COLO668 (cell line): ENCODE data around the gene ZNF554.

Experiments
- DNase-seq: peaks from one replicate; lab custom pipeline; 2025; ENCODE audit not compliant: unreplicated experiment; lab: John Stamatoyannopoulos, UW

Gene ZNF554

DNA sequence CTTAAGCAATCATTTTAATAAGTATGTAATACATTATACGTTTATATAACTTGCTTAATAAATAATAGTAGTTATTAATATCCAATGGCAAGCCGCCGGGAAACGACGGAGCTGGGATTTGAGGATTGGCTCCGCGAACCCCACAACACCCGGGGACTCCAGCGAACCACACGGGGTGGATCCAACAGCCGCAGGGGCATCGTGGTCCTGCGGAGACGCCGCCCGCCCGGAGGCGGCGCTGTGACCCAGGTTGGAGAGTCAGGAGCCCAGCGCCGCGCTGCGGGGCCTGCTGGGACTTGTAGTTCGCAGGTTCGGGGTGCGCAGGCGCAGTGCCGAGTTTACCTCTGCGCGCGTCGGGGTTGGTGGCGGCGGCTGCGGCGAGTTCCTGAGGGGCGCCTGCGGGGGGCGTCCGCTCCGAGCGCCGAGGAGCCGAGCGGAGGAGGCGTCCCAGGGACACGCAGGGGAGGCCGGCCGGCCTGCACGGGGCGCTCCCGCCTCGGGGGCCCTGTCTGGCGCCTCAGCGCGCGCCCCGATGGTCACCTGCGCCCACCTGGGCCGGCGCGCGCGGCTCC lies at the start of gene ZNF554:
TSS of gene ZNF554 (plus strand) at position 329 of the 572 bp plus-strand sequence. CDS start at position 533, 204 bp downstream.
- peak; percentile 97 for DNase-seq

DNA sequence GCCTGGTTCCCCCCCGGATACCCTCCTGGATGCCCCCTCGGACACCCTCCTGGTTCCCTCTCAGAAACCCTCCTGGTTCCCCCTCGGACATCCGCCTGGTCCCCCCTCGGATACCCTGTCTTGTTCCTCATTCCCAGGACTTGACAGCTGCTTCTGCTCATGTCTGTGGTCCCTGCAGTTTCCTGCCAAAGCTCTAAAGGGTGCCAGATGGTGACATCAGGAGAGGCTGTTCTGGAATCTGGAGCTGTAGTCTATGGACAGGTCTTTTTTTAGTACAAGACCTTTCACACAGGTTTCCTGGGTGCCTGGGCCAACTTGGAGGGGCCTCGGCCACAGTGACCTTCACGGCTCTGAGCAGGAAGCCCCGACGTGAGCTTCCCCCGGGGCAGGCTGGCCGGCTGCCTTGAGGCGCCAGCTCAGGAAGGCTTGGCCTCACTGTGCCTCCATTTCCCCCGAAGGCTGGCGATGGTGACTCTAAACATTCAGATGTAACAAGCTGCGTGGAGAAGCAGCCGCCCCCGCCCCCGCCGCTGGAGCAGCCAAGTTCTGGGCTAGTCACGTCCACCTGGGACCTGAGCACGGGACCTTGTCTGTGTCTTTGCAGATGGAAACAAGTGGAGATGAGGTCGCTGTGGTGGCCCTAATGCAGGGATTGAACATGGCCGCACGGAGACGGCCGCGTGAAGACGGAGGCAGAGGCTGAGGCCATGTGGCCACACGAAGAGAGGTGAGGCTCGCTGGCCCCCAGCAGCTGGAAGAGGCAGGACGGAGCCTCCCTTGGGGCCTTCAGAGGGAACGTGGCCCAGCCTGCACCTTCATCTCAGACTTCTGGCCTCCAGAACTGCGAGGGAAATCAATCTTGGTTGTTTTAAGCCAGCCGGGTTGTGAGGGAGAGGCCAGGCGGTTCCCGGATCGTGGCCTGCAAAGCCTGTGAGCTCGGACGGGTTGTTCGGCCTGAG lies 49.3 kb upstream of the ZNF554 start:
- no peak for DNase-seq

DNA sequence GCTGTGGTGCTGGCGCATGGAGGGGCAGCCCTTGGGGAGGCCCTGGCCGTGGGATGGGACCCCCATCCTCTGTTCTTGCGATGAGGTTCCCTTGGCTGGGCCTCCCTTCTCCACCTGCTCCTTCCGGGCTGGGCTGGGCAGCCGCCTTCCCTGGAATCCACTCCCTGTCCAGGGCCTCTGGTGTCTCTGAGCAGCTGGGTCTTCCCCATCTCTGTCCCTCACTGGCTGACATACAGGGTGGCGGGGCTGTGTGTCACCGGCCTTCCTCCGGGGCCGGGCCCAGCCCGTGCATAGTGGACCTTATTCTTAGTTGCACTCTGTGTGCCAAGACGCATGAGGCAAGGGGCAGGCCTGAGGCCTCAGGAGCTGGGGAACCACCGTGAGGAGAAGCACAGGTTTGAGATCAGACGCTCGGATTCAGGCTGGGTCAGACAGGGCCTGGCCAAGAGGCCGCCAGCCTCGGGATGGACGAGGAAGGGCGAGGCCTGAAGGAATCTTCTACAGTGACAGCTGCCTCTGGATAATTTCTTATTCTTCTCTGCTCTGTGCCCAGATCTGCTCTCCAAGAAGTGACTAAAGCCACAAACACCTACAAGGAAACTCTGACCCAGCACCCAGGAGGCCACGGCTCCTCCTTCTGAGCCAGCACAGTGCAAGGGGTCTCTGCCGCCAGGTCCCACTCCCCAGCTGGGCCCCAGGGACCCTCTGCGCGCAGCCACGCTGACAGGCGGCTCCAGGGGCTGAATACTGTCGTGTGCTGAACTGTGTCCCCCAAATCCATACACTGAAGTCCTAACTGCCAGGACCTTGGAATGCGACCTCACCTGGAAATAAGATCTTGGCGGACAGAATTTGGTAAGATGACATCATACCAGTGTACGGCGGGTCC lies 47.6 kb upstream of the ZNF554 start:
- no peak for DNase-seq

DNA sequence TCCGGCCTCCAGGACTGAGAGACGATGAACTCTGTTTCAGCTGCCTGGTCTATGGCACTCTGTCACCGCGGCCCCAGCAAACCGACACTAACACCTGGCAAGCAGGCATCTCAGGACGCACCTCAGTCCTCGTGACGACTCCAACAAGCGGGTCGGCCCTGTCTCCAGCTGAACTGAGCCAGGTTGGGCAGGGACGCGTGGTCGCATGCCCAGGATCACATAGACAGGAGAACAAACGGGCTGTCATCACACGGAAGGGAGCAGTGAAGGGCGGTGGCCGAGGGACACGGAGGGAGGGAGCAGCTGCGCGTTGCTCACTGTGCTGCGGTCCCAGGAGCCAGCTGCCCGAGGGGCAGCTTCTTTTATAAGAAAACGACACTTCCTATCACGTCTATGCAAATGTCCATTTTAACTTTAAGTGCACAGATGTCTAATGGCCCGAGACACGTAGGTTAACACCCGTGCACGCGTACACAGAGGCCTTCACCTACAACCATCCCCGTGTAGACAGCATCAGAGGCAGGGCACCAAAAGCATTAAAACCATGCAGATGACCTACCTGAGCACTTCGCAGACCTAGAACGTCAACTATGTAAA lies 45.5 kb upstream of the ZNF554 start:
- DNase-seq = no peak

DNA sequence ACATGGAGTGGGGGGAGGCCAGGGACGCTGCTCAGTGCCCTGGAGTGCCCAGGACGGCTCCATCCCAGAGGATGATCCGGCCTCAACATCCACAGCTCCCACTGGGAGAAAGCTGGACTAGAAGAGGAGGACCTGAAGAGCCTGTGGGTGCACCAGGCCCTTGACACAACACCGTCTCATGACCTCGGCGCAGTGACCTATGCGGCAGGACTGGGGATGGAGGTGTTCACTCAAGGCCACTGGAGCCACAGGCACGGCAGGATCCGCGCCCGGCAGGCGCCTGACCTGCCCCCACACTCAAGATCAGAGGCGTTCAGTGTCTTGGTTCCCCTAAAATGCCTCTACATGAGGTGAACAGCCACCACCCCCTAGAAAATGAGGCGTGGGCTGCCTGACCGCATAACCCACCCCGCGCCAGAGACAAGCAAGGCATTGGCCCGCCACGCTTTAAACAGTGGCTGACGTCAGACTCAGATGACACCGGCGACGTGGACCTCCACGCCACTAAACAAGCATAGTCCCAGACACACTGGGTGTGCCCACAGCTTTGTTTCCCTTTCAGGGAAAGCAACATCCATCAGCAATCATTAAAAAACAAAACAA lies 44.6 kb upstream of the ZNF554 start:
- DNase-seq = no peak

DNA sequence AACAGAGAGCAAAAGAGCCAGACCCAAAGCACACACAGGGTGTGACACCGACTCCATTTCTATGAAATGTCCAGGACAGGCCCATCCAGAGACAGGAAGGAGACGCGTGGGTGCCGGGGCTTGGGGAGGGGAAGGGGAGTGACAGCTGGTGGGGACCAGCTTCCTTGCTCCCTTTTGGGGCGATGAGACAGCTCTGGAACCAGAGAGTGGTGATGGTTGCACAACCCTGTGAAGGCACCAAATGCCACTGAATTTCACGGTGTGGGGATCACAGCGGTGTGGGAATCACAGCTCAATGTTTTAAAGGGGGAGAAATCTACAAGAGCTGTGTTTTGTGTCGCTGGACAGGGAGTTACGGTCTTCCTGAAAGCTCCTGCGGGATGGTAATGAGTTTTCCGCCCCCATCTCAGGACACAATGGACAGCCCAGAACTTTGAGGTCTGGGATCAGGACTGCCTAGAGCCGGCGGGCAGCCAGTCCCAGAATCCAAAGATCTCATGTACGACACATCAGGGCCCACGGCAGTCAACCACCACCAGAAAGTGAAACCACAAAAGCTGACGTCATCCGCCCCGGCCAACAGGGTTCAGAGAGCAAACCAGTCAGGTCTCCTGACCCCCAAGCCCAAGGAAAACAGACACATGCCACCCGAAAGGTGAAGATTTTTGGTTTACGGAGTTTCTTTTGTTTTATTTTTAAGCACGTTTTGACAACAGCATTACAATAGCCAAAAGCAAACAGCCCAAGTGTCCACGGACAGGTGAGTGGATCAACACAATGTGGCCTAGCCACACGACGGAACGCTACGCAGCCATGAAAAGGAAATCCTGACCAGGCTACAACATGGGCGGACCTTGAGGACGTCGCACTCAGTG lies 43.9 kb upstream of the ZNF554 start:
- no peak for DNase-seq

DNA sequence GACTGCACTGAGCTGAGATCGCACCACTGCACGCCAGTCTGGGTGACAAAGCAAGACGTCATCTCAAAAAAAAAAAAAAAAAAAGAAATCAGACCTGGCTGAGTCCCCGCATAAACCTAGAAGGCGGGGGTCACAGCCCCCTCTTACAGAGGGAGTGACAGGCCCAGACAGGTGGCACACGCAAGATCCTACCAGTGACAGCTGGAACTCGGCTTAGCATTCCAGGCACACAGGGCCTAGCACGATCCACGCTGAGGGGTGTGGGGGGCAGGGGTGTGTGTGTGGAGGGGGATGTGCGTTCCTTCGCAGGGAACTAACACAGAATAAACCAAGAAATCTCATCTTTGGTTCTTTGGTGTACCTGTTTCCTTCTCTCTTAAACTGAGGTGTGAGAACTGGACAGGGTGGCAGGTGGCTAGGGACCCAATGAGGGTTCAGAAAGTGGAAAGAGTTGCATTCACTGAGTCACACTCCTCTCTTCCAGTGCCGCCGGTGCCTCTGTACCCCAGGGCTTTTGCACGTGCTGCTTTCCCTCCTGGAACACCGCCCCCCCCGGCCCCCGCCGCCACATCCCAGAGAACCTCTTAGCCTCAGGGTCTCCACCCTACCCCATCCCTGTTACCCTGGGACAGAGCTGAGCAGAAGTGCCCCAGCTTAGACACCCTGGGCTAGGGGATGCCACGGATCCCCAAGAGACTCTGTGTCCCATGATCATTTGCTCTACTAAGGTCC lies 41.5 kb upstream of the ZNF554 start:
- DNase-seq = no peak

DNA sequence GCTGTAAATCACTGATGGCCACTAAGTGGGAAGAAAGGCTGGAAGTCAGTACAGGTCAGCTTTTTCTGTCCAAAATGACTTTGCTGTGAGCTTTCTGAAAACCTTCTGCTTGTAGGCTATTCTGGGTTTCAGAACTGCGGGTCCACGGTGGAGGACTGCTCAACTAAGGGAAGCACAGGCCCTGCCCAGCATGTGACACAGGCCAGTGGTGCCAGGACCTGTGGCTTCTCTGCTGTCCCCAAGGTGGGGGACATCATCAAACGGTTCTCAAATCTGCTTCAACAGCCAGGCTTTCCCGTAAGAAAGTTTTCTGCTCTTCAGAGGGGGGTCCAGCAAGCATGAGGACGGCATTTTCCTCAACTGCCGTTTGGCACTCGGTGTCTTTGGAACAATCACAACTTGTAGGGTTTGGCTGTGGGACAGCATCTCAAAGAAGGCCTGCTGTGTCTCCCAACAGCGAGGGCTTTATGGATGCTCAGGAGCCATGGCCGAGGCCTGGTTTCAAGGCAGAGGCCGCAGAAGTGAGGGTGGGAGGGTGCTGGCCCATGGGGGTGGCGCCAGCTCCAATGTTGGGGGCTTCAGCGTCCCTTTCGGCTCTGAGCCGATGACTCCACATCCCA lies 40.4 kb upstream of the ZNF554 start:
- no peak for DNase-seq

DNA sequence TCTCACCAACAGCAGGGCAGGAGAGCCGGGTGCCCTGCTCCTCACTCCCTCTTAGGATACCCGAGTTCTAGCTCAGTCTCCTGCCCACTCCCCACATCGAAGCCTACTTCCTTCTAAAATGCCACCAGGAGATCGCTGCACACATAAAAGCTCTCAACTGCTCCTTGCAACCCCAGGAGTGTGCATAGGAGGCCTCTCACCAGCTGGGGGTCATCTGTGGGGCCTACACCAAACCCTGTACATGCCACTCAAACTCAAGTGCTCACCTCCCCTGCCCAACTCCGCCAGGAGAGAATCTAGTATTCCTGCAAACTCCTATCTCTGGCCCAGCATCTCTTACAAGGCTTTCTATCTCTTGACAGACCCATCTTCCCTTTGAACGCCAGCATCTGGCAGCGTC lies 39.4 kb upstream of the ZNF554 start:
- DNase-seq = no peak

DNA sequence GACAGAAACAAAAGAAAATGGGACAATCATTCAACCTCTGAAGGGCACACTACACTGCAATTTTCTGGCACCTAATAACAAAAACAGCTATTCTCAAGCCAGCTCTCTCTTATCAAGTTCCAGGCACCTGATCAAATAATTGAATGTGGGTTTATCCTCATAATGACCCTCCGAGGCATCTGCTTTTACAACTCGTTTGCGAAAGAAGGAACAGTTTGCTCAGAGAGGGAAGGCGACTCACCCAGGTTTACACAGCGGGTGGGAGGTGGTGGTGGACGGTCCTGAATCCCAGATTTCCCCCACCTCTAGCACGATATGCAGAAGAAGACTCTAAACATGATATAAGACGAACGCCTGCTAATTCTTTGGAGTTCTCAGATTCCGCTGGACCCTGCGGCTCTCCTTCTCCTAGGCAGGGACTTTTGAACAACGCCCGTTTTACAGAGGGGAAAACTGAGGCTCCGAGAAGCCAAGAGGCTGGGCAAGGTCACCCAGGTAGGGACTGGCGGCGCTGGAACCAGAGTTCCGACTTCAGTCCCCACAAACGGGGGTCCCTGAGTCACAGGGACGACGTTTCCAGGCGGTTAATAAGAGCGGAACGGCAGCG lies 37.2 kb upstream of the ZNF554 start:
- peak; percentile 18 for DNase-seq

DNA sequence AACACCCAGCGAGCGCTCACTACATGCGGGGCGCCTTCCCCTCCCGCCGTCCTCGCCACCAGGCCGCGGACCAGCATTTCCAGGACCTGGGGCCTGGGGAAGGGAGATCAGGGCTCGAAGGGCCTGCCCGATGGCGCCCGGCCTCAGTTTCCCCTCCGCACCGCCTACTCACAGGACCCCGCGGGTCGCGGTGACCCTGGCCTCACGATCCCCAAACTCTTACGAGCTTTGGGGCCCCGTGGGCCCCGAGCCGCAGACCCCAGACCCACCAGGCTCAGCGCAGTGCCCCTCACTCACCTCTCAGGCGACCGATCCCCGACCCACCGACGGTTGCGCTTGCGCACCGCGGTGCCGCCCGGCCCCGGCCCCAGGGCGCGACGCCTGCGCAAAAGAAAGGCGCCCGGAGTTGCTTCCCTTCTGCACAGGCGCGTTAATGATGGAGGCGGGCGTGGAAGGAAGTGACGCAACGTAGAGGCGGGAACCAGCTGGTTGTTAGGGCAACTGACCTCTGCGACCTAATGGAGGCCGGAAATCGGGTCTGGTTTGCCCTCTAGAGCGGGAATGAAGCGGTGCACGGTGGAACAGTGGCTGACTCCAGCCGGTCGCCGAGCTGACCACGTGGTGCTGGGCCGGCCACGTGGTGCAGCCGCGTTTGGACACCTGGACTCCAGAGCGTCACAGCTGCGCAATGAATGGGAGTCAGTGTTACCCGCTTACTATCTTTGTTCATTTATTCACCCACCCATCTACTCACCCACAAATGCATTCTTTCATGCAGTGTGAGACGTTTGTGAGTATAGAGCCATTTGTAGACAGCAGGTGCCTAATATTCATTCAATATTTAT lies 36.5 kb upstream of the ZNF554 start, which contains the start of gene SGTA:
TSS of gene SGTA (minus strand) at position 338 of the 845 bp plus-strand sequence. CDS start 14,205 bp downstream, outside the sequence.
- DNase-seq = peak; percentile 97

DNA sequence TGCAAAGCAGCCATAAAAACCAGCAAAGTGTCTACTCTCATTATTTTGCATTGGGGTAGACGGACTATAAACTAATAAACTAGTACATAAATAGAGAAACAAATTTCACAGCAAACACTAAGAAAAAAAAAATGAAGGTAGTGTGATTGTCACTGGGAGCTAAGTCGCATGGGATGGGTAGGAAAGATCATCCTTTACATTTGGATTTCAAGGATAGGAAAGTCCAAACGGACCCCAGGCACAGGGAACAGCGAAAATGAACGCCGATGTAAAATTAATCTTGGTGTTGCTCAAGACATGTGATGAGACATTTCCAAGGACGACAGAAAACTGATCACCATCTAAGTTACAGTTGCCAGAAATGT lies 35.9 kb upstream of the ZNF554 start:
- no peak for DNase-seq

DNA sequence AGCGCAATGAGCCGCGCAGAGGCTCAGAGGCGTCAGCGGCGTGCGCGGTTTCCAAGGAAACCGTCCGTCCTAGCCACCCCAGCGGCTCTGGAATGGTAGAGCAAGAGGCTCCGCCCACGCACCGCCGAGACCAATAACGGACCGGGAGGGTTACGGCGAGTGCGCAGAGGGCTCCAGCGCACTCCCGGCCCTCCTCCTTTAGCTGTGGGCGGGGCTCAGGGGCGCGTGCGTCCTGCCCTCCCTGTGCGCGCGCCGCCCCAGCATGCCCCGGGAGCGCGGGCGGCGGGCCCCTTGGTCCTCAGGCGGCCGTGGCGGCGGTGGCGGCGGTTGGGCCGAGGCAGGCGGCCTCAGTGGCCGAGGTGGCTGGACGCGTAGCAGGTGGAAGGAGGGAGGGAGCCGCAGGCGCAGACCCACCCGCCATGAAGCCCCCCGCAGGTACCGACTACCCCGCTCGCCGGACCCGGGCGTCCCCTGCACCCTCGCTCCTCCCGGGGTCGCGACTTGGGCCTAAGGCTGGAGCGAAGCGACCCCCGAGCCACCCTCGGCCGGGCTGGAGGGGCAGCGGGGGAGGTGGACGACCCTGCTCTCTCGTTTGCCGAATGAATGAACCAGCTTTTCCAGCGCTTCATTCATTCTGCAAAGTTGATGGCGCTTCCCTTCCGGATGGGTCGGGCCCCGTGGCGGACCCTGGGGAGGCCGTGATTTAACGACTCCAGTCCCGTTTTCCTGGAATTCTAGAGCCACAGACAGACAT lies 34.2 kb upstream of the ZNF554 start, which contains the start of gene THOP1:
TSS of gene THOP1 (plus strand) at position 260 of the 754 bp plus-strand sequence. CDS start at position 420, 160 bp downstream.
- DNase-seq = peak; percentile 99

DNA sequence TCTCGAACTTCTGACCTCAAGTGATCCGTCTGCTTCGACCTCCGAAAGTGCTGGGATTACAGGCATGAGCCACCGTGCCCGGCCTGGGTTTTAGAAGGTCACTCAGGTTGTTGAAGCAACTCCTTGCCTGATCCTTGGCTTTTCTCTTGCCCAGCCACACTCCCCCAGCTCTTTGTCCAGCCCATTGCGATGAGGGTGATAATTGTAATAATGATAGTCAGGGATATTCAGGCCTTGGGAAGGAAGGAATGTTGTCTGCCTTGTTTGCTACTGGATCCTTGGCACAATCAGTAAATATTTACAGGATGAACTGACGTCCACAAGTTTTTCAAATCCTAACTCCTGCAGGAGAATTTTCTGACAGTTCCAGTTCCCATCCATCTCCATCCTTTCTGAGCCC lies 32.6 kb upstream of the ZNF554 start:
- no peak for DNase-seq

DNA sequence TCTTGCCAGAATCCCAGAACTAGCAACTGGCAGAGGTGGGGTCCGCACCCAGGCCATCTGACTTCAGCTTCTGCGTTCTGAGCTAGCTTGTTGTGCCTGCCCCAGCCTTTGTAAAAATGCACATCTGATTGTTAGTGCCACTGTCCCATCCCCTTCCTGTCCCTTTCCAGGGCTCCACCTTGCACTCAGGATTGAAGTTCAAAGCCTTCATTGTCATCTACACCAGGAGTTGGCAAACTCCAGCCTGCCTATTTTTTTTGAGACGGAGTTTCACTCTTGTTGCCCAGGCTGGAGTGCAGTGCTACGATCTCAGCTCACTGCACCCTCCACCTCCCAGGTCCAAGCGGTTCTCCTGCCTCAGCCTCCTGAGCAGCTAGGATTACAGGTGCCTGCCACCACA lies 31.4 kb upstream of the ZNF554 start:
- no peak for DNase-seq

DNA sequence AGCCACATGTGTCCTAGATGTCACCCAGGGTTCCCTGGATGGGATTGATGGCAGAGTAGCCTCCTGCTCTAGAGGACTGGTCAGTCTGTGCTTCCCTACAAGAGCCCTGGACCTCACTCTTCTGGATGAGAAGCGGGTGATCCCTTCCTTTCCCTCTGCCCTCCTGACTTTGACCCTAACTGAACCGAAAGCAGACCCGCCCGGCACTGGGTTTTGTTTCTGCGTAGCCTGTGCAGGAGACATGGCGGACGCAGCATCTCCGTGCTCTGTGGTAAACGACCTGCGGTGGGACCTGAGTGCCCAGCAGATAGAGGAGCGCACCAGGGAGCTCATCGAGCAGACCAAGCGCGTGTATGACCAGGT lies 29.5 kb upstream of the ZNF554 start:
- no peak for DNase-seq
